SK-N-MC (cell line): ENCODE data around the gene FAM200B.

ENCODE experiments used
- EZH2 ChIP-seq: fragments of 200-600 bp; sonication (generic); IDR thresholded peaks from one replicate; pipeline ENCODE4 v1.6.1; 2017; ENCODE audit warnings: antibody characterized with exemption
- POLR2AphosphoS5 ChIP-seq: IDR thresholded peaks from 2 replicates; pipeline ENCODE4 v1.6.1; 2012; ENCODE audit warnings: mild to moderate bottlenecking, low read depth, low read length, borderline replicate concordance

DNA sequence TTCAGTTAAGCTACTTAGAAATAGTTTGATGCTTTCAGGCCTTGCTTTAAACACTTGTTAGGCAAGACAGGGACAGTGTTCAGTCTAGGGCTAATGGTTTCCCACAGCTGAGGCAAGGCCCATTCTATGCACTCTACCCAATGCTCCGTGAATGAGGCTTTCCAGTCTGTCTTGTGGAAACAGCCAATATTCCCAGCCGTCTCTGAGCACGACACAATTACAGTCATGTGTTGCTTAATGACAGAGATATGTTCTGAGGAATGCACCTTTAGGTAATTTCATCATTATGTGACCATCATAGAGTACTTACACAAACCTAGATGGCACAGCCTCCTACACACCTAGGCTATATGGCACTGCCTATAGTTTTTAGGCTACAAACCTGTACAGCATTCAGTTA, 9.5 kb upstream of the FAM200B start:
- no peak for TF ChIP-seq EZH2
- no peak for TF ChIP-seq POLR2AphosphoS5
